Measurements from ENCODE around the gene TMUB2. TPM values are rescaled to one million over a fixed set of nuclear protein-coding genes. Genes with fewer than 3 reads are reported as not detected.

TMUB2 gene
- total and polyA plus RNA-seq, 2 of the 13 experiments (the other 11 are each of a cell fraction or from before 2014, with no cell fraction given): 26.9 to 50.8 TPM

GRCh38 chr17:44199553-44200477 is 13.0 kb downstream of the TMUB2 start, which contains the start of gene ATXN7L3 (continued):
- TF ChIP-seq TFDP1 (CRISPR knock-in tag; IDR thresholded peaks at IDR 0.05; ENCODE audit: borderline replicate concordance) (peak; percentile 65), SAP130 (CRISPR knock-in tag; IDR thresholded peaks at IDR 0.05; ENCODE audit: low read depth) (peak; percentile 74), CREB1 (IDR thresholded peaks at IDR 0.05) (peak; percentile 81), CREB1 (CRISPR knock-in tag; IDR thresholded peaks at IDR 0.05) (peak; percentile 83), ZNF44 (CRISPR knock-in tag; IDR thresholded peaks at IDR 0.05) (no peak), DZIP1 (CRISPR knock-in tag; IDR thresholded peaks at IDR 0.05) (no peak), BCL3 (CRISPR knock-in tag; IDR thresholded peaks at IDR 0.05) (no peak), EP300 (IDR thresholded peaks at IDR 0.05; ENCODE audit: low read depth in 2 of 2, low read length in 2 of 2) (no peak; a peak in 1 of 4 replicates), EP300 (CRISPR knock-in tag; IDR thresholded peaks at IDR 0.05; ENCODE audit: borderline replicate concordance) (no peak), SMC3 (IDR thresholded peaks at IDR 0.05; ENCODE audit: low read length) (no peak), ZNF20 (CRISPR knock-in tag; IDR thresholded peaks at IDR 0.05) (no peak), PRDM10 (CRISPR knock-in tag; IDR thresholded peaks at IDR 0.05; ENCODE audit: low read depth) (0 out of 2 replicates have a peak, but pooled peaks have one; percentile 48), ZIK1 (CRISPR knock-in tag; IDR thresholded peaks at IDR 0.05; ENCODE audit: borderline replicate concordance, low read depth) (no peak; the same call in 1 of the 2 replicates), FOXM1 (CRISPR knock-in tag; IDR thresholded peaks at IDR 0.05) (no peak), HIVEP1 (CRISPR knock-in tag; IDR thresholded peaks at IDR 0.05) (no peak), AFF4 (CRISPR knock-in tag; IDR thresholded peaks at IDR 0.05) (no peak)

Data from HepG2 (cell line).